HG02588 (cell line): ENCODE results near the gene RGS11.

Experiments used
- ATAC-seq: cut with Tn5 transposase; IDR thresholded peaks from one replicate; pipeline ENCODE4 v1.9.1; 2021; ENCODE audit warnings: mild to moderate bottlenecking, moderate library complexity; ENCODE audit not compliant: unreplicated experiment

RGS11 gene

DNA sequence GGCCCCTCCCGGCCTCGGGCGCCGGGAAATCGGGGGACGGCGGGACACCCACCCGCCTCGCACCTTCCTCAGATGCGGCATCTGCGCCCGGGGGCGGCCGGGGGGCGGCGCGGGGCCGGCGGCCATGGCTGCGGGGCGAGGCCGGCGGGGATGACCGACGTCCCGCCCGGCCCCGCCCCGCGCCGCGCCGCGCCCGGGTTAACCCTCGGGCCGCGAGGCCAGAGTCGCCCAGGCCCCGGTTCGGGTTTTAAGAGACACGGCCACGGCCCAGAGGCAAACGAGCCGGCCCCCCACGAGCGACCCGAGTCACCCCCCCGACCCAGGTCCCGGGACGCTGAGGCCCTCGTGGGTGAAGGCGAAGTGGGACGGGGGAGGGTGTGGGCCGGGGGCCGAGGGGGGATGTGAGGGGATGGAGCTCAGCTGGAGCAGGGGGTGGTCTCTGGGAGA lies at the start of gene RGS11:
Gene RGS11, minus strand, starts transcription at position 159 of the 447 bp plus-strand sequence. Its CDS starts 33 bp downstream, at position 126.
- ATAC-seq, result no peak

DNA sequence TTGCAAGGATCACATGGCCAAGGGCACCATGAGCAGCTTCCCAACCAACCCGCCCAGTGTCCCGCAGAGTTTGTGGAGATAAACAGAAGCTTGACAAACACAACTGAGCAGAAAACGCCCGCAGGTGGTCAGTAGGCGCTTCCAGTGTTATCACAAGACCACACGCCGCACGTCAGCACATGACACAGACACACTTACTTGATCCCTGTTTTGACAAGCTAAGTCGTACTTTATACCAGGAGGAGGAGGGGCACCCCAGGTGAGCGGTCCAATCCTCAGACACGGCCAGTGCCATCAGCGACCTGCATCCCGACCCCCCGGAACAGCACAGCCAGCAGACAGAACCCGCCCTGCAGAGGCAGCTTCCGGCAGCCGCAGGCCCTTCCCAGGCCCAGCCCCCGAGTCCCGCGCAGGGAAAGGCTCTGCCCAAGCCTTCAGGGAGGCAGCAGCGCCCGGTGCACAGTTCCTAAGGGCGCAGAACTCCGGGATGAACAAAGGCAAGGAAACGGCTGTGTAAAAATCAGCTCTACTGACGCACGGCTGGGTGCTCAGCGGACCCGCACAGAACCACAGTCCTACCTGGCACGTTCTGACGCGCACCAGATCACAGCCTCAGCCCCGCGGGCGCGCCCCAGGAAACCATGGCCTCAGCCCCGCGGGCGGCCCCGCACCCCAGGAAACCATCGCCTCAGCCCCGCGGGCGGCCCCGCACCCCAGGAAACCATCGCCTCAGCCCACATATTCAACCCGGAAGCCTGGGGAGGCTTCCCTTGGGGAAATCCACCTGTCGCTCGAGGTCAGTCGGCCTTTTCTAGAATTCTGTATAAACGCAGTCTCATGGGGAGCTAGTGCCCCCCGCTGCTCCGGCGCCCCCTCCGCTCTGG lies 48.9 kb upstream of the RGS11 start:
- no peak for ATAC-seq

DNA sequence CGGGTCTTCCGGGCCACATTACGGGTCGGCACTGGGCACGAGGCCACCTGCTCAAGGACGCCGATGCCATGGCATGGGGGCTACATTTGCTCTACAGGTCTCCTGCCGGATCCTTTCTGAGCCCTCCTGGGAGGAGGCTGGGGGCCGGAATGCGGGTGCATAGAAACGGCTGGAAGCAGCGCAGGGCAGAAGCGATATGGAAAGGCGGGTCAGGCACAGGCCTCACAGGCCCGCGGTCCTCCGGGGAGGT lies 48.4 kb upstream of the RGS11 start:
- no peak for ATAC-seq

DNA sequence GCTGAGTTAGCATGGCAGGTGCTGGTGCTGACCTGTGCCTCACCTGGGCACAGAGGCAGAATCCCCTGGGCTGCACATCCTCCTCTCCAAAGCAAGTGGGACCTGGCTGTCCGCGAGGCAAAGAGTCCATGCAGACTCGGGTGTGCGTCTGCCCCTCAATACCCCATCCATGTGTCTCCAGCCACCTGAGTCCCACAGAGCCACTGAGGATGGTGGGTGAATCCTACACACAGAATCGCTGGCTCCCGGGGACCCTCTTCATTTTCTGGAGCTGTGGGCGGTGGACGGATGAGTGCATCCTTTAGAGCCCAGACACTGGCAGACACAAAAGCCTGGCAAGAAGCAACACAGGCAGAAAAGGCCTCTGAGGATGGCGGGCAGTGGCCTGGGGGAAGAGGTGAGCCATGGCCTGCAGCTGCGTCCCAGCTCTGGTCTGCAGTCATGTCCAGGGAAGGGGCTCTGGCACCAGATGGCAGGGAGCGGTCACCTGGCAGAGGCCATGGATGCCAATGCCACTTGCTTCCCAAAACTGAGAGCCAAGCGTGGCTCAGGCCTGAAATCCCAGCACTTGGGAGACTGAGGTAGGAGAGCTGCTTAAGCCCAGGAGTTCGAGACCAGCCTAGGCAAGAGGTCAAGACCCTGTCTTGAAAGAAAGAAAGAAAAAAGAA lies 46.9 kb upstream of the RGS11 start:
- no peak for ATAC-seq

DNA sequence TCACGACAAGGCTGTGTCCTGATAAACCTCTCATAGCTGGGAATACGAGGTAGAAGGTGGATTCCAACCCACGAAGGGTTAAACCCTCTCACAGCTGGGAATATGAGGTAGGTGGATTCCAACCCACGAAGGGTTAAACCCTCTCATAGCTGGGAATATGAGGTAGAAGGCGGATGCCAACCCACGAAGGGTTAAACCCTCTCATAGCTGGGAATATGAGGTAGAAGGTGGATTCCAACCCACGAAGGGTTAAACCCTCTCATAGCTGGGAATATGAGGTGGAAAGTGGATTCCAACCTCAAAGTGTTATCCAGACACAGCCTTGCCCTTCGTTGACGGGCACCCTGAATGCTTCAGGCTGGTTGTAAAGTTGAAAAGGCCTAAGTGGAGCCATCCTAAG lies 45.8 kb upstream of the RGS11 start:
- no peak for ATAC-seq

DNA sequence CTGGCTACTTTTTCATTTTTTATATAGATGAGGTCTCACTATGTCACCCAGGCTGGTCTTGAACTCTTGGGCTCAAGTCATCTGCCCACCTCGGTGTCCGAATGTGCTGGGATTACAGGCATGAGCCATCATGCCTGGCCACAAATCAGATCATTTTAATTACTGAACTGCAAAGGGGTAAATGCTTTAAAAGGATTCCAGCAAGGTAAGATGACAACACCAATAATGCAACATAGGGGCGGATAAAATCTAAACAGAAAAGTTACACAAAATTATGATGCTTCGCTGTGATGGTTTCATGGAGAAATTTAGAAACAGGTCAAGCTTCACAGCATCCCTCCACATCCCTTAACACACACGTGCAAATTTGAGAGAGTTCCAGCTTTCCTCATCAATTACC lies 44.5 kb upstream of the RGS11 start:
- ATAC-seq, result no peak

DNA sequence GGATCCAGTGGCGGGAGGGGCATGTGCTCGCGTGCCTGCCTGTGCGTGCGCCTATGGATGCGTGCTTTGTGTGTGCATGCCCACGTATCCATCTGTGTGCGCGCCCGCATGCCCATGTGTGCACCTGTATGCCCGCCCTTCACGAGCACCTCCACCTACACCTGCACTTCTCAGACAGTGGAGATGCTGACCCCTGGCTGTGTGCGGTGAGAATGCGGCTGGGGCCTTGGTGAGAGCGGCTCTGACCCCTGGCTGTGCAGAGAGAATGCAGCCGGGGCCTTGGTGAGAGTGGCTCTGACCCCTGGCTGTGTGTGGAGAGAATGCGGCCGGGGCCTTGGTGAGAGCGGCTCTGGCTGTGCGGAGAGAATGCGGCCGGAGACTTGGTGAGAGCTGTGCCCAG lies 42.9 kb upstream of the RGS11 start:
- no peak for ATAC-seq

DNA sequence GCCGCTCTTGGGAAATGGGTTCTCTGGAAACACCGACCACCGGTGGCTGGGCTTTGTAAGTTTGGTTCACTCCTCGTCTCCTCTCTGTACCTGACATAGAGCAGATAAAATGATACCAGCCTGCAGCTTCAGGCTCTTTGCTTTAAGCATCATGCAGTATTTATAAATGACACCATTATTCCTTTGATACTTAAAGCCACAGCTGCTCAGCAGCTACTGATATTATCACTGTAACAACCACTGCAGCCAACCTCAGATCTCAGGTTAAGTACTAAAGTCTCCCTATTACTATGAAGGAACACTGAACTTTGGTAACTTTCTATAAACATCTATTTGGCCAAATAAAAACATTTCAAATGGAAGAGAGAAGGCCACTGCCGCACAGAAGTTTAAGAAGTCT lies 41.8 kb upstream of the RGS11 start:
- no peak for ATAC-seq

DNA sequence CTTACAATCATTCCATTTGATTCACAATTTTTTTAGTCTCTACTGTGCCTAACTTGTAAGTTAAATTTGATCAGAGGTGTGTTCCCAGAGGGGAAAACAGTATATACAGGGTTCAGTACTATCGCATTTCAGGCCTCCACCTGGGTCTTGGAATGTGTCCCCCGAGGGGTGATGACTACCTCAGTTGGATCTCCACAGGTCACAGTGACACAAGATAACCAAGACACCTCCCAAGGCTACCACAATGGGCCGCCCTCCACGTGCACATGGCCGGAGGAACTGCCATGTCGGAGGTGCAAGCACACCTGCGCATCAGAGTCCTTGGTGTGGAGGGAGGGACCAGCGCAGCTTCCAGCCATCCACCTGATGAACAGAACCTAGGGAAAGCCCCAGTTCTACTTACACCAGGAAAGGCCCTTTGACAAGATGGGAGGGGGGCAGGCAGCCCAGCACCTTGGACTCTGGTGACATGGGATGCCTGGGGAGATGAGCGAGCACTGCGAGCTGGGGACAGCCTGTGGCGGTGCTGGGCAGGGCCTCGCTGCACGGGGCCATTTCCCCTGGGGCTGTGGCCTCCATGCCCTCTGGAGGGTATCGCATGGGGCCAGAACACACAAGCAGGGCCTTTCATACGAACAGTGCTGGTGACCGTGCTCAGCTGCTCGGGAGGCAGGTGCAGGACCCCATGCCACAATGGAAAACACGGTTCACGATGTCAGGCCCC lies 41.2 kb upstream of the RGS11 start:
- ATAC-seq, result no peak

DNA sequence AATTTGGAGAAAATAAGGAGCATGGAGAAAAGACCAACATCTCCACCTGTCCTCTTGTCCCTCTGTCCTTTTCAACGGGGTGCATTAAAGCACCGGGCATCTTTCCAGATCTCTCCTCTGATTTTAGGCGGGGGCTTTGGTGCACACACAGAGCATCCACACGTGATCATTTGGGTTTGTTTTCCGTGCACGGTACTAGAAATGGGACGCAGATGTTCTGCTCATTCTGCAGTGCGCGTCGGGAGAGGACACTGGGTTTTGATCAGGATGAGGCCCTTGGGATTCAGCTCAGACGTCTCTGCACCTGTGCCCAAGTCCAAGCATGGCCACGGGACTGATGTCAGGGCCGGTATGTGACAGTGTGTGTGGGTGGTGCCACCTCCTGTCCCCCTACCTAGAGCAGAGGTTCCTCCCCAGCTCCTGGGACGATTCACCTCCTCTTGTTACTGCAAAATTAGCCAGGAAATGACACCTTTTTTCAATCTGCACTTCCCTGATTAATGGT lies 39.1 kb upstream of the RGS11 start:
- ATAC-seq, result no peak

DNA sequence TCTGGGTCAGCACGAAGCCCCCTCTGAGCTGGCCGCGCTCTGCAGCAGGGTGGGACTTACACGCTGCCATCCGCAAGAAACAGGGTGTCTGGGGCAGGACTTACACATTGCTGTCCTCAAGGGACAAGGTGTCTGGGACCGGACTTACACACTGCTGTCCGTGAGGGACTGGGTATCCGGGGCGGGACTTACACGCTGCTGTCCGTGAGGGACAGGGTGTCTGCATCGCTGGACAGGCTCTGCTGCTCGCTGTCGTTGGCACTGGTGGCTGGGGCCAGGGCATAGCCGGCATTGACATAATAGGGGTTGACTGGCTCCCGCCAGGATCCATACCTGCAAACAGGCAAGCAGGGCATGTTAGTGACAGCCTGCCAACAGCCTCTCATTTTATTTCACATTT lies 38.6 kb upstream of the RGS11 start:
- no peak for ATAC-seq

DNA sequence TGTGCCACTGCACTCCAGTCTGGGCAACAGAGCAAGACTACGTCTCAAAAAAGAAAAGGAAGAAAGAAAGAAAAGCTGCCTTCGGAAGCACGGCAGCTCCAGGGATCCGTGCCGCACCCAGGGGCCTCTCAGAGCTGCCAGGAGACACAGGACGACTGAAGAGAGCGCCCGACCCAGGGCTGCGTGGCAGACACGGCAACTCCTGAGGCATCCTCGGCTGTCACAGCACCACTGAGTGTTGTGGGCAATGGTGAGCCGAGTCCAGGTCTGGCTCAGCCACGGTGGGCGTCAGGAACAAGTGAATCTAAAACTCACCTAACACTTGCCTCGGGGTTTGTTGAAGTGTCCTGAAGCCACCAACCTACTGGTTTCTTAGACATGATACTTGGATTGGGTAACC lies 36.0 kb upstream of the RGS11 start:
- ATAC-seq, result no peak

DNA sequence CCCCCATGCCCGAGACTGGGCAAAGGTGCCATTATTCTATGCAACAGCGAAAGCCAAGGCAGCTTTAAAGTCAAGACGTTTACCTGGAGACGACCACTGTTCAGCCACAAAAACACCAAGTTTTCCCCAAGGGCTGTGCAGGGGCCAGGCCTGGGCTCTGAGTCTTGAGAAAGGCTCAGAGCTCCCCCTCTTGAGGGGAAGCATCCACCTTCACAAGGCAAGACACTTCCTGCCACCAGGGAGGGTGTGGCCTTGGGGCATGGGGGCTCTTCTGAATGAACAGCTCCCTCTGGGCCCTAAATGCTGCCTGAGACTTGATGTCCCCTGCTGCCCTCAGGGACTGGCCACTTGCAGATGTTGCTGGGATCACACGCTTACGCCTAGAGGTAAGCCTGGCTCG lies 33.7 kb upstream of the RGS11 start:
- ATAC-seq, result no peak

DNA sequence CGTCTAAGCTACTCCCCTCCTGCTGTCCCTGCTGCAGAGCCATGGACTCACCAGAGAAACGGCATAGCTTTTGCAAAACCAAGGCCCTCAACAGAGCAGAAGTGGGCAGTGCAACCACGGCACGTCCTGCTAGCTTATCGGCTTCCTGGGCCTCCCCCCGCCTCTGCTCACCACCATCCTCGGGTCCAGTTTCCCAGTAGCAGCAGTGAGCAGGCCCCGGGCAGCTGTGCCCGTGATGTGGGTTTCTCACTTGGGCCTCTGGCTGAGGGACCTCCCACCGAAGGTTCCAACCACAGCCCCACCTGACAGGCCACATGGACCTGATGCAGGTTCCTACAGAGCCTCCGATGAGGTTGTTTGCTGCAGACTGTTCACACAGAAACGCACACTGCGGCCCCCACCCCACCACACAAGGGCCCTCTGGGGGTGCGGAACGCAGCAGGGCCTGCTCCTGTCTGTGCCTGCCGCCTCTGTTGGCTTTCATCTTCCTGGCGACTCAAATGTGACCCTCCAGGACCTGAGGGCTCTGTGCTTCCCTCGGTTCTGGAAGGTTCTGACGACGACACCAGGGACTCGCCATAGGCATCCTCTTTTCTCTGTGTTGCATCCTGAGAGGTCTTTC lies 32.1 kb upstream of the RGS11 start:
- no peak for ATAC-seq

DNA sequence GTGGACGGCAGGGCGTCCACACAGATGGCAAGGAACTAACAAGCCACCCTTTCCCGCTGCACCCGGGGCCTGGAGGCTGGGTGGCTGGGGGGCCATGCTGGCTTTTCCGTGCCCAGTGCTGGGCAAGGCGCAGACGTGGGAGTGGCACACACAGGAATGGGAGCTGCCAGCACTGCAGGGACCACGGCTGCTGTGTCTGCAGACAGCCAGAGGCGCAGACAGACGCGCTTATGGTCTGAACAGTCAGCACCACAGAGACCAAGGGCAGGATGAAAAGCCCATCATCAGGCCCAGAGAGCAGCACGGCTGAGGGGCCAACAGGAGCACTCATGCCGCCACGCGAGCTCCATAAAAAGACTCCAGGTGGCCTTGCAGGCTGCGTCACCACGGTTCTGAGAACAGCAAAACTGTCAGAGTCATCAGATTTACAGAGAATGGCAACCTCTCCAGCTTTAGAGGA lies 31.2 kb upstream of the RGS11 start:
- no peak for ATAC-seq

DNA sequence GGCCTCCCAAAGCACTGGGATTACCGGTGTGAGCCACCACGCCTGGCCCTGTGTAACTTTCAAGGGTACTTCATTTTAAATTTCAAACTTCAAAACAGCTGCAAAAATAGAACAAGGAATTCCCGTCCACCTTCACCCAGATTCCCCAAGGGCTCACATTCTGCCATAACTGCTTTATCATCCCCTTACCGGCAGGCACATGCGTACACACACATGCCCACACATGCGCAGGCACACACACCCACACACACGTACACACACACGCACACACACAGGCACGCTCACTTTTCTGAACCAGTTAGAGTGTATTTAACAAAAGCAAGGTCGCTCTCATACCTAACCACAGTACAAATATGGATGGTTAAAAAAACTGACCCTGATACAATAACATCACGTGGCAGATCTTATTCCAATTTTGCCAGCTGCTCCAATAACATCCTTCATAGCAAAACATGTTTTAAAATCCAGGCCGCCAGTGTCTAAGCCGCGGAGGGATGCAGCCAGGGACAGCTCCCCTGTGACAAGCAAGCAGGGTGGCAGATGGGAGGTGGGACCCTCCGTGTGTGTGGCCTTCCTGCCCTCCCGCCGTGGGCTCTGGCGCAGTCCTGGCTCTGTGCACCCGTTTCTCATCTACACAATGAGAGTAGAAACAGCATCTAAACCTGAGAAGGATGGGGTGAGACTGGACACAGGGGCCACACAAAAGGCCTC lies 30.3 kb upstream of the RGS11 start:
- ATAC-seq, result no peak

DNA sequence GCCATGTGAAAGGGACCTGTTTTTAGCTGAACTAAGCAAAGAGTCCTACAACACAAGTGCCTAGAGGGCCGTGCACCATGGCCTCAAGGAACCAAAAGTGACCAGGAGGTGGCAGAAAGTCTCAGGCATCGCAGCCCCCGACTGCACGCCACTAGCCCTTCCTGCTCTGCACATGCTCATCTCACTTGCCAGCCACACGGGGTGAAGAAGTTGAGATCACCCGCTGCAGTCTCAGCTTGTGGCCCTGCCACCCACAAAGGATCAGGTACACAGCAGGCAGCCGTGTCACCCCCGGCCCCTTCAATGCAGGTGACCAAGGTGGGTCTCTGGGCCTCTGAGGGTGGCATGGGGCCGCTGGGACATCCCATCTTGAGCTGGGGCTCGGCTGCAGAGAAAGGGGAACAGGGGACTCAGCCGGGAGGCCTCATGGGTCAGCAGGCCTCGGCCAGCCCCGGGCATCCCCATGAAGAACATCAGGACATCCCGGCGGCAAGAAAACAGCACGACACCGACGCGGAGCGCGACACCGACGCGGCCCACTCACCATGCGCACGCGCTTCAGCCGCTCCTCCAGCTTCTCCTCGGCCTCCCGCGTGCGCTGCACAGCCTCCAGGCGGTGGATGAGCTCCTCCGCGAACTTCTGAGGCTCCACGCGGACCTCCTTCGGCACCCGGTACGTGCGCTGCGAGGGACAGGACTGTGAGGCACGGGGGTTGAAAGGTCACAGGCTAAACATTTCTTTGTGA lies 28.2 kb upstream of the RGS11 start:
- no peak for ATAC-seq

DNA sequence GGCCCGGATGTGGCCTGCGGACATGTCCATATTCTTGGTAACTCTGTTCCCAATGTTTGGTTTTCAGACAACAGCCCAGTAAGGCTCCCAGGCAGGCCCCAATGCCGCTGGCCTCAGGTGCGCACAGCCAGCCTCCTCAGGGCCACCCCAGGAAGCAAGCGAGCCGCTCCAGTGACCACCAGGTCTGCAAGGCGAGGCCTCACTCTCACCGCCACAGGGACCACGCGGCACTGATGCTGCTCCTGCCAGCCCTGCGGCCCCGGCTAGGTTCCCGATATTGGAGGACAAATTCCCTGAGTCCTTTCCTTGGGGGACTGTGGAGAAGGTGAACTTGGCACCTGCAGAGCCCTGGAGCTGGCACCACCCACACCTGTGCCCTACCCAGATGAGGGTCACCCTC lies 26.2 kb upstream of the RGS11 start:
- no peak for ATAC-seq

DNA sequence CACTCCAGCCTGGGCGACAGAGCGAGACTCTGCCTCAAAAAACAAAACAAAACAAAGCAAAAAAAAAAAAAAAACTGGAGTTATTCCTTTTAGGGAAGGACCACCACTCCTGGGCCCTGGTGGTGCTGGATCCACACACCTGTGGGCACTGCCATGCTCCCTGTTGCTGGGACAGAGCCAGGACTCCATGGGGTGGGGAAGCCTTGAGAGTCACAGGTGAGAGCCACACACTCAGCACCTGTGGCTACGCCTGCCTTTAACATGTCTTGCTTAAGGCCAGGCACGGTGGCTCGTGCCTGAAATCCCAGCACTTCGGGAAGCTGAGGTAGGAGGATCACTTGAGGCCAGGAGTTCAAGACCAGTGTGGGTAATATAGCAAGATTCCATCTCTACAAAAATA lies 25.5 kb upstream of the RGS11 start:
- no peak for ATAC-seq

DNA sequence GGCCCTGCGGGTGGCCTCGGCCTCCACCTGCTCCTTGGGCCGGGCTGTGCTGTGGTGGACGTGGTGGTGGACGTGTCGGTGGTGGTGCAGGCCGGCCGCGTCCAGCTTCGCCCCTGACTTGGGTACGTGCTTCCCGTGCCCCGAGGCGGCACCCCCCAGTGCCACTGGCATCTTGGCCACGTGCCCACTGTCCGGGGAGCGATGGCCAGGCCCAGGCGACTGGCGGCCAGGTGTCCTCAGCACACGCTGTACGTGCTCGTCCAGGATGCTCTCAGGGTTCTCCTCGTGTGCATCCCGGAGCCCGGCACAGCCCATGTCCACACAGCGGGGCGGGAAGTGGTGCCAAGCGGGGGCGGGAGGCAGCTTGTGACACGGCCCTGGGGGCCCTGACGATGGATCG lies 22.1 kb upstream of the RGS11 start:
- ATAC-seq, result no peak
